ENCODE results near the gene CHEK1.
"Not testable (repeated sequence)": the region's sequence is repeated elsewhere in the genome, so short reads cannot be mapped to it uniquely, and the experiment has no call there.

Gene CHEK1

DNA sequence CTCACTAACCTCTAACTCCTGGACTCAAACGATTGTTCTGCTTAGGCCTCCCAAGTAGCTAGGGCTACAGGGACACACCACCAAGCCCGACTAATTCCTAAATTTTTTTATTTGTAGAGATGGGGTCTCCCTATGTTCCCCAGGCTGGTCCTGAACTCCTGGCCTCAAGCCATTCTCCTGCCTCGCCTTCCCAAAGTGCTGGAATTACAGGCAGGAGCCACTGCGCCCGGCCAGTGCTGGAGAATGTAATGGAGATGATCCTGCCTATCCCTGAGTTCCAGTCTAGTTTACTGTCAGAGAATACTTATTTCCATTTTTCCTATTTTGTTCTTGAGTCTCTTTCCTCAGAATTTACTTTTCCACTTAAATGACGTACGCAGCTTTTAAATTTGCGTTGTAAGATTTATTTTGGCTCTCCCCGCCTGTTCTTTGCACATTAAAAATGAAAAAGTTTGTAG lies at the start of gene CHEK1:
Gene CHEK1, plus strand, starts transcription at position 408 of the 458 bp plus-strand sequence. CDS start 1,606 bp downstream, outside the sequence.
- no peak for DNase-seq

DNA sequence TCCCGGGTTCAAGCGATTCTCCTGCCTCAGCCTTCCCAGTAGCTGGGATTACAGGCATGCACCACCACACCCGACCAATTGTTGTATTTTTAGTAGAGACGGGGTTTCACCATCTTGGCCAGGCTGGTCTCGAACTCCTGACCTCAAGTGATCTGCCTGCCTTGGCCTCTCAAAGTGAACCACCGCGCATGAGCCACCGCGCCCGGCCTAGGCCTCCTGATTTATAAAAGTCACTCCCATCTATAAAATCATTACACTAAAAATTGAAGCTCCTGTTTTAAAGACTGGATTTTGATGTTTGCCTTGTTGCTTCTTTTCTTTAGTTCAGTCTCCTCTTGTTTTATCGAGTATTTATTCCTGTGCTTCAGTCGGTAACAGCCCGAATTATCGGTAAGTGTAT lies 47.8 kb upstream of the CHEK1 start:
- not testable (repeated sequence) for DNase-seq

DNA sequence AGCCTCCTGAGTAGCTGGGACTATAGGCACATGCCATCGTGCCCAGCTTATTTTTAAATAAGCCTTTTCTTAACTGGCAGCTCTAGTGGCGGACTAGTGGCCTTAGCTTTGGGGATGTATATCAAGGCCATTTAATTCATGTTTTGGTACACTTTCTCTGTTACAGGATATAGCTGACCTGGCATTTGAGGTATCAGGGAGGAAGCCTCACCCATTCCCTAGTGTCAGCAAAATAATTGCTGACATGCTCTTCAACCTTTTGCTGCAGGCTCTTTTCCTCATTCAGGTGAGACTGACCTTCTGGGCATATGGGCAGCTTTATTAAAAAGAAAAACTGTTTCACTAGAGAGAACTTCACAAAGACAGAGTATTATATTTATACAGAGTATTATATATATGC lies 46.2 kb upstream of the CHEK1 start:
- no peak for DNase-seq

DNA sequence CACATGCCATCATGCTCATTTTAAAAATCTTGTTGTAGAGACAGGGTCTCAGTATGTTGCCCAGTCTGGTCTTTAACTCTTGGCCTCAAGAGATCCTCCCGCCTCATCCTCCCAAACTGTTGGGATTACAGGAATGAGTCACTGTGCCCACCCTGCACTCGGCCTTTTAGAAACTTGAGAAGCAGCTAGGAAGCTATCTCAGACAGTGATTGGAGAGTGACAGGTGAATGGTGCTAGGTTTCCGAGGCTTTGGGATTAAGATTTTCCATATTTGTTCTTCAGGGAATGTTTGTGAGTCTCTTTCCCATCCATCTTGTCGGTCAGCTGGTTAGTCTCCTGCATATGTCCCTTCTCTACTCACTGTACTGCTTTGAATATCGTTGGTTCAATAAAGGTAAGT lies 45.2 kb upstream of the CHEK1 start:
- no peak for DNase-seq

DNA sequence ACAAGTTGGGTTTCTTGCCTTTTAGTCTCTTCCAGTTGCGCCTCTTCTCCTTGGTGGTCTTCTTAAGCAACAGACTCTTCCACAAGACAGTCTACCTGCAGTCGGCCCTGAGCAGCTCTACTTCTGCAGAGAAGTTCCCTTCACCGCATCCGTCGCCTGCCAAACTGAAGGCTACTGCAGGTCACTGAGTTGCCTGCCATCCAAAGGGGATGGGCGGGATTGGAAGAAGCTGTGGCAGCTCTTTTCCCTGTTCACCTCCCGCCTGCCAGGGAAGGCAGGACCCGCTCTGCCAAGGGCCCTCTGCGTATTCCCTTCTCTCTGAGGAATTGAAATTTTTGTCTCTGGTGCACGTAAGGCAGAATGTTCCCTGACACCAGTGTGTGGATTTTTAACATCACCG lies 41.5 kb upstream of the CHEK1 start:
- DNase-seq = no peak

DNA sequence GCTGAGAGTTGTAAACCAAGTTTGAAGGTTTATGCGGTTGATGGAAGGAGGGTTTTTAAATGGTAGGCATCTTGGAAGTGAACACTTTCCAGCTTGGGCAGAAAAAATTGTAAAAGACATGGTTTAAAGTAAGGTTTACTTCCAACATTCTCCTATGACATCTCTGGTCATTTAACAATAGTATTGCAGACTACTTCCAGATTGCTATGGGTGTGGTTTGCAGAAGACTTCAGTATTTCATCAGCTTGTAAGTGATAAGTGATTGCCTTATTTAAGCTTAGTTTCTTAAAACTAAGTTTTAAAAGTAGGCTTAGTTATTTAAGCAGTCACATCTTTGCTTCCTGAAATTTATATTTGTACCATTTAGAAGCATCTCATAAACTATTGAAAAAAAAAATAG lies 39.5 kb upstream of the CHEK1 start:
- DNase-seq = no peak

DNA sequence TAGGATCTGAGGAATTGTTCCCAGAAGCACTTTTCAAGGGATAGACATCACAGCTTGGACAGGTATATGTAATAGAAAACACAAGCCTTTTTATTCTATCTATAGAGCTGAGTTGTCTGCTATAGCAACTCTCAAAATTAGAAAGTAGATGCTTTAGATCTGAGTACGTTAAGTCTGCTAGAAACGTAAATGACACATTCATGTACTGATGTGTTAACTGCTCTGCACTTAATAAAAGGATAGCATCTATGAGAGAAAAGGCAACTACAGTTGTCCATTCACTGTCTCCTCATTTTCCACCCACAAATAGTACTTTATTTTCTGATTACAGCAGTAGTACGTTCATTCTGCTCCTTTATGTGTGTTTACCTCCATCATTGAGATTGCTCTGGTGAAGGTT lies 38.3 kb upstream of the CHEK1 start:
- no peak for DNase-seq

DNA sequence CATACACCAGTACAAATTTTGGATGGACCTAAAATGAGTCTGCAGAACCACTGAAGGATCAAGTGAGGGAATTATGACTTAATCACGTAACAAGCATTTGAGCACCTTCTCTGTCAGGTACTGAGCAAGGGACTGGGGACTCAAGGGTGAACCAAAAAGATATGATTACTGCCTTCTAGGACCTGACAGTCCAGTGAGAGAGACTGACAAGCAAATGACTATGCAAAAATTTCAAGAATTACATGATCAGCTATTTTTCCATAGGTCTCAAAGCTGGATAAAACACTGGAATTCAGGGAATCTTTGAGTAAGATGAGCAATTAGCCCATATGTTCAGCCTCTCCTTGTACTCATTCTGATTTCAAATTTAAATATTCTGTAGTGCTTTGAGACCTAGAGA lies 37.5 kb upstream of the CHEK1 start:
- no peak for DNase-seq

DNA sequence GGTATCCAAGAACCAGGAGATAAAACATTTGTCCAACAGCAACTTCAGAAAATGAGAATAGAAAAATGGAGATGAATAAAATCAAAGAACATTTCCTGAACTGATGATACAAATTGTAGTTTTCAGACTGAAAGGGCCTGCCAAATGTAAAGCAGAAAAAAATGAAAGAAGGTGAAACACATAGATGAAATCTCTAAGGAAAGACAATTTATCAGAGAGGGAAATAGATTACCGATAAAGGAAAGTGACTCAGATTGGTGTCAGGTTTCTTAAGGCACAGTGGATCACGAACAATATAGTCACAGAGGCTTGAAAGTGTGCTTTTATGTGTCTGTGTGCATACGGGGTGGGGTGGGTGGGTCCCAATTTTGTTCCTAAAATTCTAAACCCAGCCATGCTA lies 36.5 kb upstream of the CHEK1 start:
- DNase-seq = no peak

DNA sequence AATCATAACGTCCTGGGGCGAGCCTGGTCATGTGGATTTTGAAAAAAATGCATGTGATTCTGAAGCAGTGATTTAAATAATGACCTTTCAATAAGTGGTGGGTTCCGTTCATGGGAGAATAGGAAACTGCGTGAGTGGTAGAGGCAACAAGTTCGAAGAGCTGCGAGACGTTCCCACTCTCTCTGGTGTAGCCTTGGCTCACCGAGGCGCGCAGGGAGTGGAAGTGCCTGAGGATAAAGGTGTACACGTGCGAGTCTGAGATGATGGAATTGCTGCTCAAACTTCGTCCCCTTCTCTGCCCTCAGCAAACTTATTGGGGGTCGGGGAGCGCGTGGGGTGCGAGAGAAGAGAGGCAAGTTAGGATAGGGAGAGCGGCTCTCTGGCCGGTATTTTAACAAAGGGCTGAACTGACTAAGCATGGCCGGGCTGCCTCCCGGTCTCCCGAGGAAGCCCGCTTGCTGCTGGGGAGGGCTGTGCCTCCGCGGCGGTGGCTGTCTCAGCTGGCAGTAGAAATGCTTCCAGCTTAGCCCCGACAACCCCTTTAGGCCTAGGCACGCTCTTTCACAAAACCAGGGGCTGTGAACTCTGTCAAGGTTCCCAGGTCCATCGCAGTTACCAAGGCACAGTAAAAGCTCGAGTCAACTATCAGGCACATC lies 33.2 kb upstream of the CHEK1 start:
- DNase-seq = peak; percentile 32

DNA sequence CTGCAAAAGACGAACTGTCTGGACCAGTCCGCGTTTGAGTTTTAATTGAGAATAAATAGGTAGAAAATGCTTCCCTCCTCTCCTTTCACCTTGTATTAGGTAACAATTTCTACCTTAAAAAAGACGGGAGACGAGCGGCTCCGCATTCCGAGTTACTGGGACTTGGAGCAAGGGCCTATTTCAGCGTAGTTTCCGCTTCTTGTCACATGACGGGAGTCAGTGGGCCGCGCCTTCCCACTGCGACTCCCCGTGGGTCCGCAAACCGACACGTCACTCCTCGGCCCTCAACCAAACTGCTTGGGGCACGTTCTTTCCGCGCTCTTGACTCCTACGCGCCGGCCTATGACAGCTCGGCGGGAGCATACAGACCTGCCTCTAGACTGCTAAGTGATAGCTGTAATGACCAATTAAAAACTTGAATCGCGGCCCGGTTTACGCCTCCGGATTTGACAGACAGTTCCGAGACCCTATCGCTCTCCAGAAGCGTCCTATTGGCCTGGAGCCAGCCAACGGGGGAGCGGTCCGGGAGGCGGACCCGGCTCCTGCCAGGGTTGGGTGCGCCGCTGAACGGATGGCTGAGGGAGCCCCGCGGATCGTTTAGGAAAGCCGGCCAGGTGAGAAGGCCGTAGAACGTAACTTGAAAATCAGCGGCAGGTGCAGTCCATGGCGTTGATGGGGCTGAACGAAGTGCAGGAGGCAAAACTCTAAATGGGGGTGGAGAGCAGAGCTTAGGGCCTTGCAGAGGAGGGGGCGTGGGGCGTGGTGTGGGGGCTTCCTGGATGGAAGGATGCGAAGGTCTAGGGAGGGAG lies 32.5 kb upstream of the CHEK1 start, which contains the start of gene STT3A:
Gene STT3A, plus strand, starts transcription at position 548 of the 809 bp plus-strand sequence. CDS start 3,064 bp downstream, outside the sequence.
- DNase-seq = peak; percentile 95

DNA sequence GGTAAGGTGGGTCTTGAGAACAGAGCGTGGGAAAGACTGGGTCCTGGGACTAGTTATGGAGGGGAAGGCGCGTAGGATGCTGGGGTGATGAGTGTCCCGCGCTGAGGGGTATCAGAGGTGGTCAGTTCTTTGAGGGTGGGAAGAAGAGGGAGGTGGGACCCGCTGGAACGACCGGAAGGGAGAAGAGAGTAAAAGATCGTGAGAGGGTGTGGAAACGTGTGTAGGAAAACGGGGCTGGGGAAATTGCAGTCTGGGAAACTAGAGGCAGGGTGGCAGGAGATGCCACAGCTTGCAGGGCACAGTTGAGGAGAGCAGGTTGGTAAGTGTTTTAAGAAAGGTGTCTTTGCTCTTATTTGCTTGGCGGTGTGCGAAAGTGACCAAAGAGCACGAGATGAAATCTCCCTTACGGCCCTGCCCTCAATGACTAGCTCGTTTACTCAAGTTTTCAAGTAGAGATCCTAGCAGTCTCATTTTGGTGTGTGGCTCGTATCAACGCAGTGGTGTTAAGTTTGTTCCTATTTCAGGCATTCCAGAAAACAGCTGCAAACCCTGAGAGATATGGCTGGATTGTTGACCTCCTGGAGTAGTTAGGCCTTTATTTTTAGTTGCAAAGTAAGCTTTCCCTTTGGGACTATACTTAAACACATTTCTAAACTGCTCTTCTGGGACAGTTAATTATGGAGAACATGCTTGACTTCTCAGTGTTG lies 31.7 kb upstream of the CHEK1 start:
- DNase-seq = no peak

DNA sequence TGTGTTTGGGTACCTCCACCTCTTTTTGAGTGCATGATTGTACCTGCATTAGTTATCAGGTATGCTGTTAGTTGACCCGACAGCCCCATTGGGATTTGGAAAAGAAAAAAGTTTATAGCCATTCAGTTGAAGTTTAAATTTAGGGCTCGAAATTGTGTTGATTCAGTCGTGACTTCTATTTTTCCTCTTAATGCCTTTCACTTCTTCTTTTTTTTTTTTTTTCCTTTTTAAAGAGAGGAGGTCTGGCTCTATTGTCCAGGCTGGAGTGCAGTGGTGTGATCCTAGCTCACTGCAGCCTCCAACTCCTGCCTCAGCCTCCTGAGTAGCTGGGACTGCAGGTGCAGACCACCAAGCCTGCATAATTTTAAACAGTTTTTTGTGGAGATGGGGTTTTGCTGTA lies 30.0 kb upstream of the CHEK1 start:
- DNase-seq = no peak

DNA sequence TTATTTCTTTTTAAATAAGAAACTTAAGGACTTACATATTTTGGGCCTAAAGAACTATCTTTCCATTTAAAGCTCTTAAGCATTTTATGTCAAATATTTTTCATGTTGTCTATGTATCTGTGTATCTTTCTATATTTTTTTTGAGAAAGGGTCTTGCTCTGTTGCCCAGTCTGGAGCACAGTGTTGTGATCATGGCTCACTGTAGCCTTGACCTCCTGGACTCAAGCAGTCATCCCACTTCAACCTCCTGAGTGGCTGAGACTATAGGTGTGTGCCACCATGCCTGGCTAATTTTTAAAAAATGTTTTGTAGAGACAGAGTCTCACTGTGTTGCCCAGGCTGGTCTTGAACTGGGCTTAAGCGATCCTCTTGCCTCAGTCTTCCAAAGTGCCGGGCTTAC lies 24.3 kb upstream of the CHEK1 start:
- no peak for DNase-seq

DNA sequence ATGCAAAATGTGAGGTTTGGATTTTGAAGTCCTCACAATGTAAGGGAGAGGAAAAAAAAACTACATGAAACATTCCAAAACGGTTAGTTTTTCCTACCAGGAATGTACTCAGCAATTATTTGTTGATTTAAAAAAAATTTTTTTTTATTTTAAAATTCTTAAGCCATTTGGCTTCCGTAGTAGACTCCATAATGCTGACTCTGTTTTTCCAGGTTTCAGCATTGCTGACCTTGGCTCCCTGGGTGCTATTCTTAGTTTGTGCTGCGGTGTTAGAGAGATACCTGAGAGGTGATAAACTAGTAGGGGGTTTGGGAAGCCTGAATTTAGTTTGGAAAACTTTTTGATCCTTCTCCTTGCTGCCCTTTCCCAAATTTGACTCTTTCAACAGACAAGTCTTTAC lies 21.8 kb upstream of the CHEK1 start:
- DNase-seq = no peak

DNA sequence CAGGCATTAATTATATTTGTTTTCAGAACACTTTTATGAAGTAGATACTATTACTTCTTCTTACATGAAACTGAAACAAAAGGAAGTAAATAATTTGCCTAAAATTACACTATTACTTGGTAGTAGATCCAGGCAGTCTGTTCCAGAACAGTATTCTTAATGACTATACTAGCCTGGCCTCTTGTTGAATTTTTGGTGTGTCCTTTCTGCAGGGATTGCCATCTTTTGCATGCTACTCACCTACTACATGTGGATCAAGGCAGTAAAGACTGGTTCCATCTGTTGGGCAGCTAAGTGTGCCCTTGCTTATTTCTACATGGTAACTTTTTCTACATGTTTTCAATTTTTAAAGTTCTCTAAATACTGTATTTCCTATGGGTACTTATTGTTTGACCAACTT lies 19.5 kb upstream of the CHEK1 start:
- DNase-seq = no peak

DNA sequence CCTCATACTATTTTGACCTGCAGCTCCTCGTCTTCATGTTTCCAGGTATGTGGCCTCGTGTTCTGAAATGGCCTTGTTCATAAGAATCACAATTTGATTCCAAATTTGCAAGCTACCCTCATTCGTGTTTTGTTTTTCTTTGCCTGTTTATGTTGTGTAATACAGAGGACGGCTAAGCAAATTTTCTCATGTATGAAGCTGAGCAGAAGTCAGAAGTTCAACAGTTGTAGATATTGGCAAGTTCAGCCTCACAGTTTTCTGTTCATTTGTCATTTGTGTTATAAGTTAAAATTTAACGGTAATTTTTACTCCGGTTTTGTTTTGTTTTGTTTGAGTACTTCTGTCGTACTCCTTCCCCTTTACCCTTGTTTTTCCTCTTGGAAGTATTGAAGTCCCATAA lies 15.4 kb upstream of the CHEK1 start:
- no peak for DNase-seq

DNA sequence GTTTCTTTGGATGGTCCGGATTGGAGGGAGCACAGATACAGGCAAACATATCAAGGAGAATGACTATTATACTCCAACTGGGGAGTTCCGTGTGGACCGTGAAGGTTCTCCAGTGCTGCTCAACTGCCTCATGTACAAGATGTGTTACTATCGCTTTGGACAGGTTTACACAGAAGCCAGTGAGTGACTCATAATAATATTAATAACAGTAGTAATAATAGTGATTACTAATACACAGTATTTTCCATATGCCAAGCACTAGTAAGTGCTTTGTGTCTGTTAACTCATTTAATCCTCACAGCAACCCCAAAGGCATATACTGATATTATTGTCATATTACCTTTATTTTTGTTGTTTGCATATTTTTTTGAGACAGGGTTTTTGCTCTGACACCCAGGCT lies 6.6 kb upstream of the CHEK1 start:
- no peak for DNase-seq

DNA sequence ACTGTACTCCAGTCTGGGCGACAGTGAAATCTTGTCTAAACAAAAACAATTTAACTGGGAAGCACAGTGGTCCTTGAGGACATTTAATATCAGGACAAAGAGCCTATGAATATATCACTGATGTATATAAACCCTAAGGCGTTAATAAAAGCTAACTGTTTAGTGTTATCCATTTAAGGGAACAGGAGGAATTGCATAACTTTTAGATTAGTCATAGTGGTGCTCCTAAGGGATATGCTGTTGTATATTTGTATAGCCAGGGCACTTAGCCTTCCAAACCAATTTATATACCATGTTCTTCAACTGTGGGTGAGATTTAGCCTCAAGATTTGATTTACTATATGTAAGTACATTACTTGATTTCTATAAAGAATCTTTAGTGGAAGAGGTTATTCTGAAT lies 3.0 kb upstream of the CHEK1 start:
- no peak for DNase-seq

DNA sequence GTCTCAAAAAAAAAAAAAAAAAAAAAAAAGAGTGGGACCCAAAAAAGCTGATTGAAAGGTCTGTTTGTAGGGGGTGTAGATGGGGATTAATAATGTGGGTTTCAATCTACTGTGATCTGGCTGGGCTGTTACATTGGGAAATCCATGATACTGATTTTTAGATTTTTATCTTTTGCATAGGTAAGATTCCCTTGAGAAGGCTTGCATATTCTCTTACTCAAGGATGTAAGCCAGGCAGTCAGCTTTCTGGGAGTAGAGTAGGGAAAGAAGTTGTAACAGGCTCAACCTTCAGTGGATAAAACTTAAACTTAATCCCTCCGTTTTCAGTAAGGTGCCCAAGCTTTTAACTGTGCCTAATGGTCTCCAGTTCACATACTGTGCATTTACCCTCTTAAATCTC lies 1.9 kb upstream of the CHEK1 start:
- no peak for DNase-seq

DNA sequence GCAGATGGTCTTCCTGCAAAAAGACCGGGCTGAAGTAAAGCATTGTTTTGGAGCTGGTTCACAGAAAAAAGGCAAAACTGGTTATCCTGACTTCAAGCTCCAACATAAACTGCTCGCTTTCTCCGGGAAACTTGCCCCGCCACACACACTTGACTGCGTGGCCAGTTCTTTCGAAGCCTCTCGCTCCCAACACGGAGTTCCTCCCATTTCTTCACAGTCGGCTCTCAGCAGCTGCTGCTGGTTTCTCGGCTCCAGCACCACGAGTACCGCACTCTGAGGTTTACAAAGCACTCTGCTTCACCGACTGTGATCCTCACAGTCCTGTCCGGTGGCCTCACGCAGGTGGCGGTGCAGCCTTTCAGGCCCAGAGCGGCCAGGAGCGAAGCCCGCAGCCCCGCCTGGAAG lies 264 bp downstream of the CHEK1 start:
- DNase-seq = no peak

DNA sequence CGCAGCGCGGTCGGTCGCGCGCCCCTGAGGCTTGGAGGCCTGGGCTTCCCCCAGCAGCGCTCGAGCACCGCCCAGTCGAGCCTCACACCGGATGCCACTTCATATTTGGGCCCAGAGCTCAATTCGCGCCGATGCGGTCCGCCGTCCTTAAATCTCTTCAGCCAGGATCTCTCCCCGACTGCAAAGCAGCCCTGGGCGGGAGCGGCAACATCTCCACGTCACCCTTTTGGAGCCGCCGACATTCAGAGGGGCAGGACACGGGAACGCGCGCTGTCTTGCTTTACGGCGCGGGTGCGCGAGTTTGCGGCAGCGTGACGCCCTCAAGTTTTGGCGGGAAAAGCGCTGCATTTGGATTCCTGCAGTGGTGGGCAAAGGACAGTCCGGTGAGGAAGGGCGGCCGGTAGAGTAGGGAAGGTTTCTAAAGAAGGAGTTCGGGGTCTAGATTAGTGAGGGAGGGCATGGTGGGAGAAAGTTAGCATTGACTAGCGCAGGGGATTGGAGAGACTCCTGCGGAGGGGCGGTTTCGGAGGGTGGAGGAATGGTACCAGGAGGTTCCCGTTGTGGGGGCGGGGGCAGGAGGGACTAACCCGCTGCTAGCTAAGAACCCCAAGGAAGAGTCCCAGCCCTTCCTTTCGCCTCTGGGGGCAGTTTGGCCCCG lies 796 bp downstream of the CHEK1 start:
- DNase-seq = peak; percentile 85

DNA sequence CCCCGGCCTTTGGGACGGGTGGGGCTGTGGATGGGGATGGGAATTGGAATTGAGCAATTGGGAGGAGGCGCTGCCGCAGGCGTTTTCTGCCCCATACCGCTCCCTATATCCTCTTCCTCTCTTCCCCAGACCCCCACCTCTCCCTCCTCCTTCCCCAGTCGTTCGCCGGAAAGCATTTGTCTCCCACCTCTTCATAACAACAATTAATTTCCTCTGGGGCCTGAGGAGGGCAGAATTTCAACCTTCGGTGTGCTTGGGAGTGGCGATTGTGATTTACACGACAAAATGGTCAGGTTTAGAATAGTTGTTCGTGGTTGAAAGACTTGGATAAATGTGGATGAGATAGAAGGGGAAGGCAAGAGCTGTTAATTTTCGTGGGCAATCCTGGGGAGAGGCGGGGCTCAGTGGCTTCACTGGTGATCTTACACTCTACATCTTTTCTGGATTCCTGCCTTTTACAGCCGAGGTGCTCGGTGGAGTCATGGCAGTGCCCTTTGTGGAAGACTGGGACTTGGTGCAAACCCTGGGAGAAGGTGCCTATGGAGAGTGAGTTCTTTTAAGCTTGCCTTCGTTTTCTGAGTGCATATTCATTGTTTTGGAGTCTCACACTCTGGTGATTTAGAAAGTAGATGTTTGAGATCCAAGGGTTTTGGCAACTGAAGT lies 1.5 kb downstream of the CHEK1 start:
- DNase-seq = no peak
